ENCODE measurements around the gene POLR2M.

DNA sequence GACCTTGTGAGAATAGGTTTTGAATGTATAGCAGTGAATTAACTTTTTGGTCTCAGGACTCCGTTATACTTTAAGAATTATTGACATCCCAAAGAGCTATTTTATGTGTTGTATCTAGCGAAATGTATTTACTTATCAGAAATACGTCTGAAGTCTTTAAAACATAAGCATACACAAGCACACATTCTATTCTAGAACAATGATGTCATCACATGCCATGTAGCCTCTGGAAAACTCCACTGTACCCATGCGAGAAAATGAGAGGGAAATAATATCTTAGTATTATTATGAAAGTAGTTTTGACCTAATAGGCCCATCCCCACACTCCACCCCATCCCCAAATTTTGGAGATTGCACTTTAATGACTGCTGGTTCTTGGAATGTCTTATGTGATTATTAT, 1.5 kb downstream of the POLR2M start:
- TF ChIP-seq, protein P1, sequence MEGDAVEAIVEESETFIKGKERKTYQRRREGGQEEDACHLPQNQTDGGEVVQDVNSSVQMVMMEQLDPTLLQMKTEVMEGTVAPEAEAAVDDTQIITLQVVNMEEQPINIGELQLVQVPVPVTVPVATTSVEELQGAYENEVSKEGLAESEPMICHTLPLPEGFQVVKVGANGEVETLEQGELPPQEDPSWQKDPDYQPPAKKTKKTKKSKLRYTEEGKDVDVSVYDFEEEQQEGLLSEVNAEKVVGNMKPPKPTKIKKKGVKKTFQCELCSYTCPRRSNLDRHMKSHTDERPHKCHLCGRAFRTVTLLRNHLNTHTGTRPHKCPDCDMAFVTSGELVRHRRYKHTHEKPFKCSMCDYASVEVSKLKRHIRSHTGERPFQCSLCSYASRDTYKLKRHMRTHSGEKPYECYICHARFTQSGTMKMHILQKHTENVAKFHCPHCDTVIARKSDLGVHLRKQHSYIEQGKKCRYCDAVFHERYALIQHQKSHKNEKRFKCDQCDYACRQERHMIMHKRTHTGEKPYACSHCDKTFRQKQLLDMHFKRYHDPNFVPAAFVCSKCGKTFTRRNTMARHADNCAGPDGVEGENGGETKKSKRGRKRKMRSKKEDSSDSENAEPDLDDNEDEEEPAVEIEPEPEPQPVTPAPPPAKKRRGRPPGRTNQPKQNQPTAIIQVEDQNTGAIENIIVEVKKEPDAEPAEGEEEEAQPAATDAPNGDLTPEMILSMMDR (IDR thresholded peaks at IDR 0.05): no peak
- TF ChIP-seq POLR2A (IDR thresholded peaks at IDR 0.05): no peak

Data from uterus (tissue), 2 donors.